Transverse colon (tissue), 4 donors: Measurements from ENCODE around the gene ACTN1.

ENCODE experiments used
- EP300 ChIP-seq: sonication (generic); formaldehyde crosslinking; IDR thresholded peaks from one replicate; pipeline ENCODE4 v1.6.1; 2017; ENCODE audit warnings: antibody characterized with exemption, low read depth
- POLR2A ChIP-seq: fragments of 450-650 bp; IDR thresholded peaks from one replicate; pipeline ENCODE4 v1.6.1; 2016; ENCODE audit warnings: antibody characterized with exemption, mild to moderate bottlenecking, moderate library complexity
- POLR2AphosphoS5 ChIP-seq, 3 donors: sonication (generic); formaldehyde crosslinking; IDR thresholded peaks; one replicate each; pipeline ENCODE4 v1.6.1; 2016; ENCODE audit warnings: antibody characterized with exemption in 3 of 3
- TF ChIP-seq, protein P1 (sequence below), 5 experiments: fragments of 200-600 bp in 3 of 5; fragments of 450-650 bp in 2 of 5; sonication (generic) in 3 of 5; IDR thresholded peaks; 1 replicate in 2 of 5; 2 replicates in 3 of 5; pipeline ENCODE4 v1.5.1; 2016 to 2017; ENCODE audit warnings: antibody characterized with exemption in 5 of 5, inconsistent platforms in 3 of 5, mild to moderate bottlenecking in 2 of 5, moderate library complexity in 1 of 5

DNA sequence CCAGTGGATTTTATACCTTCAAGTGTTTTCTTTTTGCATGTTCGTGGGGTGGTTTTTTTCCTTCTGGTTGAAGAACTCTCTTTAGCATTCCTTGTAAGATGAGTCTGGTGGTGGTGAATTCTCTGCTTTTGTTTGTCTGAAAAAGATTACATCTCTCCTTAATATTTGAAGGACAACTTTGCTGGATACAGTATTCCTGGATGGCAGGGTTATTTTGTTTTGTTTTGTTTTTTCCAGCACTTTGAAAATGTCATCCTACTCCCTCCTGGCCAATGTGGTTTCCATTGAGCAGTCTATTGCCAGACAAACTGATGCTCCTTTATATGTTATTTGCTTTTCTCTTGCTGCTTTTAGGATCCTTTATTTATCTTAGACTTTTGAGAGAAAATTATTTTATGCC, 143.0 kb downstream of the ACTN1 start:
- TF ChIP-seq, protein P1, sequence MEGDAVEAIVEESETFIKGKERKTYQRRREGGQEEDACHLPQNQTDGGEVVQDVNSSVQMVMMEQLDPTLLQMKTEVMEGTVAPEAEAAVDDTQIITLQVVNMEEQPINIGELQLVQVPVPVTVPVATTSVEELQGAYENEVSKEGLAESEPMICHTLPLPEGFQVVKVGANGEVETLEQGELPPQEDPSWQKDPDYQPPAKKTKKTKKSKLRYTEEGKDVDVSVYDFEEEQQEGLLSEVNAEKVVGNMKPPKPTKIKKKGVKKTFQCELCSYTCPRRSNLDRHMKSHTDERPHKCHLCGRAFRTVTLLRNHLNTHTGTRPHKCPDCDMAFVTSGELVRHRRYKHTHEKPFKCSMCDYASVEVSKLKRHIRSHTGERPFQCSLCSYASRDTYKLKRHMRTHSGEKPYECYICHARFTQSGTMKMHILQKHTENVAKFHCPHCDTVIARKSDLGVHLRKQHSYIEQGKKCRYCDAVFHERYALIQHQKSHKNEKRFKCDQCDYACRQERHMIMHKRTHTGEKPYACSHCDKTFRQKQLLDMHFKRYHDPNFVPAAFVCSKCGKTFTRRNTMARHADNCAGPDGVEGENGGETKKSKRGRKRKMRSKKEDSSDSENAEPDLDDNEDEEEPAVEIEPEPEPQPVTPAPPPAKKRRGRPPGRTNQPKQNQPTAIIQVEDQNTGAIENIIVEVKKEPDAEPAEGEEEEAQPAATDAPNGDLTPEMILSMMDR (IDR thresholded peaks at IDR 0.05) = no peak
- TF ChIP-seq POLR2A (no peak), POLR2AphosphoS5 (IDR thresholded peaks at IDR 0.05) (no peak), EP300 (no peak)
